ENCODE measurements around the gene GRAMD1B.

DNA sequence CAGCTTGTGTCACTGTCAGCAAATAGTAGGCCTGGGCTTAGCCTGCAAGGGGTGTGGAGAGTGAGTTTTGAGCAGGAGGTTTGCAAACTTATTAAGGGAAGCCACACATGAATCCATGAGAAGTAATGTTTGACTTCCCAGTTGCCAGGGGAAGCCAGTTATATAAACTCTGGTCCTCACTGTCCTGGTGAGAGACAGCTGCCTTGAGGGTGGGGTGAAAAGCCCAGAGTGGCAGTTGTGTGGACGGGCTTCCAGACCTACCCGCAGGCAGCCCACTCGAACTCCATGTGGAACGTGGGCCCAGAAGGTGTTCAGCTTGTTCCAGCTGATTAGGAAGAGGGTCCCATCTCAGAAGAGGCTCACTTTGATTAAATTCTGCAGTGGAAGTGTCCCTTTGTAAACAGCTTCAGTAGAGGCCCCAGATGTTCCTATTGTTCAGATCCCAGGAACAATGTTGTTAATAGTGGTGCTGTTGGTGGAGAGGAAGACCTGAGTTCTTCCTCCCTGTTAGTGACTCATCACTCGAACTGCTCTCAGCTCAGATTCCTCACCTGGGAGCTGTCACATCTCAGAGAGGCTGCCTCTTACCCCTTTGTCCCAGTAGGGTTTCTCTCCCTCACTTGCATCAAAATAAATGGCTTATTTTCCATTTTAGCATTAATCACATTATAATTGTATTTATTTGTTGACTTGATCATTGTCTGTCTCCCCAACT lies 63.4 kb downstream of the GRAMD1B start:
- TF ChIP-seq, protein P1, sequence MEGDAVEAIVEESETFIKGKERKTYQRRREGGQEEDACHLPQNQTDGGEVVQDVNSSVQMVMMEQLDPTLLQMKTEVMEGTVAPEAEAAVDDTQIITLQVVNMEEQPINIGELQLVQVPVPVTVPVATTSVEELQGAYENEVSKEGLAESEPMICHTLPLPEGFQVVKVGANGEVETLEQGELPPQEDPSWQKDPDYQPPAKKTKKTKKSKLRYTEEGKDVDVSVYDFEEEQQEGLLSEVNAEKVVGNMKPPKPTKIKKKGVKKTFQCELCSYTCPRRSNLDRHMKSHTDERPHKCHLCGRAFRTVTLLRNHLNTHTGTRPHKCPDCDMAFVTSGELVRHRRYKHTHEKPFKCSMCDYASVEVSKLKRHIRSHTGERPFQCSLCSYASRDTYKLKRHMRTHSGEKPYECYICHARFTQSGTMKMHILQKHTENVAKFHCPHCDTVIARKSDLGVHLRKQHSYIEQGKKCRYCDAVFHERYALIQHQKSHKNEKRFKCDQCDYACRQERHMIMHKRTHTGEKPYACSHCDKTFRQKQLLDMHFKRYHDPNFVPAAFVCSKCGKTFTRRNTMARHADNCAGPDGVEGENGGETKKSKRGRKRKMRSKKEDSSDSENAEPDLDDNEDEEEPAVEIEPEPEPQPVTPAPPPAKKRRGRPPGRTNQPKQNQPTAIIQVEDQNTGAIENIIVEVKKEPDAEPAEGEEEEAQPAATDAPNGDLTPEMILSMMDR (conservative IDR thresholded peaks at IDR 0.05; ENCODE audit: low read depth, low read length): no peak
- TF ChIP-seq EZH2 (IDR thresholded peaks at IDR 0.05; ENCODE audit: low read length, unreplicated experiment): no peak
